ENCODE data around the gene ARID5A. TPM values are rescaled to one million over a fixed set of nuclear protein-coding genes. Genes with fewer than 3 reads are reported as not detected.

The ARID5A gene
- total and polyA plus RNA-seq, 2 of the 13 experiments (the other 11 are each of a cell fraction or from before 2014, with no cell fraction given), result 6.0 to 9.5 TPM

DNA sequence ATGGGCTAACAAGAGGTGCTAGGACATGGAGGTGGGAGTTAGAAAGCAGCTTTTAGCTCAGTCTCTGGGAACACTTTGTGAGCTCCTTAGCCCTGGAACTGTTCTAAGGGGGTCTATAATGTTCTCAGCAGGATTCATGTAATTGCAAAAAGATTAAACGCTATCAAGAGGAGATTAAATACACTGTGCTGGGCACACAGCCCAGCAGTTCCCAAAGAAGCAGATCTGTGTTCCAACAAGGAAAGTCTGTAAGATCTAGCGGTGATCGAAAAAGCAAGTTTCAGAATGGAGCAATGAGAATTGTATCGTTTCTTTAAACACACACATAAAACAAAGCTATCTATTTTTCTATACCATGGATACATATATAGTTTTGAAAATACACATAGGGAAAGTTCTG lies 2.4 kb upstream of the ARID5A start:
- 47% methylated on average over 4 of the region's 4 CpGs for WGBS (ENCODE audit: low lambda C conversion rate)
- intact Hi-C loops (cut with micrococcal nuclease; ENCODE audit: unreplicated experiment), result no loop called here
- Histone ChIP-seq H3K4me2 (ENCODE audit: low read depth, low read length) (no peak overlapping the region), H2AFZ (ENCODE audit: low read length) (no peak overlapping the region), H3K4me3 (replicated peaks in 1 of 3; ENCODE audit: insufficient read depth in 1 of 3, low read depth in 2 of 3, low read length in 3 of 3) (no peak overlapping the region), H3K4me1 (ENCODE audit: insufficient read depth, low read length) (peaks cover 55% of the 10 kb centered on the region), H3K9me3 (ENCODE audit: low read length) (no peaks in the 10 kb centered on the region), H4K20me1 (ENCODE audit: insufficient read depth, low read length) (no peaks in the 10 kb centered on the region; the same call in 1 of the 2 replicates), H3K27me3 (ENCODE audit: control insufficient read depth in 1 of 2, insufficient read depth in 2 of 2, low read length in 2 of 2) (peaks cover 16 to 61% of the 10 kb centered on the region in 2 experiments), H3K79me2 (ENCODE audit: insufficient read depth, low read length) (no peaks in the 10 kb centered on the region), H3K9ac (ENCODE audit: insufficient read depth, low read depth, low read length) (no peak overlapping the region), H3K27ac (ENCODE audit: extremely low read length, insufficient read depth, low read length) (no peak overlapping the region), H3K36me3 (replicated peaks in 1 of 2; ENCODE audit: control insufficient read depth in 1 of 2, insufficient read depth in 2 of 2, low read length in 2 of 2) (no peaks in the 10 kb centered on the region)
- TF ChIP-seq POGK (CRISPR knock-in tag; conservative IDR thresholded peaks at IDR 0.05), result no peak
- no peak for TF ChIP-seq MATR3 (CRISPR knock-in tag; IDR thresholded peaks at IDR 0.05)
- TF ChIP-seq ZNF260 (CRISPR knock-in tag; IDR thresholded peaks at IDR 0.05; ENCODE audit: borderline replicate concordance, low read depth), result no peak
- TF ChIP-seq ZNF382 (CRISPR knock-in tag; IDR thresholded peaks at IDR 0.05; ENCODE audit: borderline replicate concordance), result no peak
- TF ChIP-seq, protein P1, sequence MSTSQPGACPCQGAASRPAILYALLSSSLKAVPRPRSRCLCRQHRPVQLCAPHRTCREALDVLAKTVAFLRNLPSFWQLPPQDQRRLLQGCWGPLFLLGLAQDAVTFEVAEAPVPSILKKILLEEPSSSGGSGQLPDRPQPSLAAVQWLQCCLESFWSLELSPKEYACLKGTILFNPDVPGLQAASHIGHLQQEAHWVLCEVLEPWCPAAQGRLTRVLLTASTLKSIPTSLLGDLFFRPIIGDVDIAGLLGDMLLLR (CRISPR knock-in tag; IDR thresholded peaks at IDR 0.05), result no peak
- TF ChIP-seq FOXO4 (CRISPR knock-in tag; conservative IDR thresholded peaks at IDR 0.05), result no peak
- TF ChIP-seq ZBTB42 (CRISPR knock-in tag; IDR thresholded peaks at IDR 0.05), result no peak
- TF ChIP-seq ZMYM2 (CRISPR knock-in tag; IDR thresholded peaks at IDR 0.05), result no peak
- no peak for TF ChIP-seq STAT5B (CRISPR knock-in tag; IDR thresholded peaks at IDR 0.05)
- TF ChIP-seq TCF12 (IDR thresholded peaks at IDR 0.05), result no peak
- TF ChIP-seq TCF12 (CRISPR knock-in tag; IDR thresholded peaks at IDR 0.05), result no peak
- no peak for TF ChIP-seq ZNF839 (CRISPR knock-in tag; IDR thresholded peaks at IDR 0.05; ENCODE audit: borderline replicate concordance)
- ChIA-PET CTCF (ENCODE audit: low intra/inter-chr PET ratio, low total read pairs) (no interaction called here), POLR2A (no interaction called here)
- ATAC-seq (no peak), DNase-seq (ENCODE audit: low spot score) (no peak), FAIRE-seq (no peak)
- BruUV-seq (replicated peaks), result no TSS peak
- in situ Hi-C loops (cut with HindIII; ENCODE audit: extremely low pct_ligation_motif_present, low pct_unique_long_range_greater_than_20kb), result no loop called here
